Heart left ventricle (tissue), 16 donors: Measurements from ENCODE around the gene PRKG1. TPM values are rescaled to one million over a fixed set of nuclear protein-coding genes. Genes with fewer than 3 reads are reported as not detected.

Experiments
- ATAC-seq, 4 donors: fragments of 200-7000 bp; cut with Tn5 transposase; one replicate each; pipeline ENCODE4 v1.9.1; 2020 to 2022; ENCODE audit warnings: moderate library complexity in 4 of 4, mild to moderate bottlenecking in 3 of 4, moderate number of reproducible peaks in 1 of 4
- DNase-seq, 5 donors: peaks; one replicate each; pipeline ENCODE4 v3.0.0-alpha.2; 2020
- H3K27ac ChIP-seq, 12 donors: fragments of 200-600 bp; sonication (generic) in 4 of 12; one replicate each; pipeline versions ENCODE4 v1.5.0 to v1.8.0; 2016 to 2022; ENCODE audit warnings: mild to moderate bottlenecking in 2 of 12
- H3K27me3 ChIP-seq, 9 donors: fragments of 200-600 bp; sonication (generic) in 2 of 9; one replicate each; pipeline versions ENCODE4 v1.5.1 to v1.8.0; 2016 to 2022; ENCODE audit warnings: mild to moderate bottlenecking in 3 of 9
- H3K36me3 ChIP-seq, 9 donors: fragments of 200-600 bp; sonication (generic) in 2 of 9; one replicate each; pipeline versions ENCODE4 v1.5.0 to v1.8.0; 2018 to 2022; ENCODE audit warnings: mild to moderate bottlenecking in 2 of 9
- H3K4me1 ChIP-seq, 12 donors: fragments of 200-600 bp; sonication (generic) in 4 of 12; one replicate each; pipeline versions ENCODE4 v1.5.0 to v1.8.0; 2016 to 2022; ENCODE audit warnings: mild to moderate bottlenecking in 3 of 12
- H3K4me3 ChIP-seq, 12 donors: fragments of 200-600 bp; sonication (generic) in 4 of 12; one replicate each; pipeline versions ENCODE4 v1.5.0 to v1.8.0; 2017 to 2022; ENCODE audit warnings: mild to moderate bottlenecking in 9 of 12, moderate library complexity in 4 of 12
- H3K9me3 ChIP-seq, 12 donors: fragments of 200-600 bp; sonication (generic) in 4 of 12; one replicate each; pipeline versions ENCODE4 v1.5.0 to v1.8.0; 2016 to 2022; ENCODE audit warnings: mild to moderate bottlenecking in 1 of 12
- CTCF ChIP-seq, 12 donors: fragments of 200-600 bp; sonication (generic) in 4 of 12; IDR thresholded peaks; one replicate each; pipeline versions ENCODE4 v1.5.0 to v1.8.0; 2018 to 2022; ENCODE audit warnings: antibody characterized with exemption in 12 of 12, mild to moderate bottlenecking in 5 of 12
- POLR2A ChIP-seq, 2 donors: fragments of 450-650 bp; IDR thresholded peaks; one replicate each; pipeline ENCODE4 v1.6.1; 2017; ENCODE audit warnings: antibody characterized with exemption in 2 of 2, mild to moderate bottlenecking in 2 of 2, moderate library complexity in 2 of 2
- WGBS, 4 donors: extraction: QIAGEN DNeasy Blood & Tissue Kit in 2 of 4; methylation state at CpG; one replicate each; pipeline versions ENCODE4 v1.1.5 to v1.1.7; 2013 to 2018; 5-methylcytosine and 5-hydroxymethylcytosine counted together
- intact Hi-C, 10 donors: fragments of 100-400 bp; cut with DNase I; formaldehyde crosslinking; loops; one replicate each; pipeline versions ENCODE4 v1.11.1 to v1.14.2; 2022
- polyA plus RNA-seq, 2 donors: library from polyadenylated mRNA; stranded (reverse); fragments of 200-250 nt; gene quantifications; one replicate each; pipeline ENCODE4 v1.2.3, GENCODE V29; 2013
- total RNA-seq, 9 donors: library from RNA; depleted of rRNA in 2 of 9; stranded (reverse); fragments of >200 nt in 2 of 9; fragmentation: NEBNext Ultra II Directional in 3 of 9; extraction: Animal tissue kit (Norgen Biotek cat#: 25700) in 3 of 9; gene quantifications; one replicate each; pipeline versions ENCODE4 v1.1.0 to v1.2.4, GENCODE V29; 2016 to 2023
- donor health status: ischemic (EF 13 %, LVEDD 7.1; RV severe dilation, severe dysfunction).
- donor health status: healthy with polysubstance abuse.
- donor health status: DM: no; HTN: yes; CAD: no.
- donor health status: DM: no; HTN: no; CAD: no.
- donor health status: ischemic (EF 25% LVEDD 6.9; RV normal size, moderate dysfunction).
- donor health status: ischemic (EF 25% LVEDD 5.7; RV mildly dilated, moderate dysfunction).
- donor health status: healthy.
- donor health status: DM: yes; HTN: yes; CAD: no.
- donor health status: ischemic (EF 35%, LVEDD 5.7; RV mildly dilated, moderate dysfunction).
- donor health status: nonischemic (EF 11% LVEDD 7.7; RV severe dilation, severe dysfunction).
- donor health status: DM: yes; HTN: yes; CAD: no.
- donor health status: PGD.
- donor health status: ischemic (EF 29% LVEDD 5.4; RV normal size, mild dysfunction).
- donor health status: nonischemic (EF 23%, LVEDD 6.1; RV moderate dilation, normal function).

PRKG1 gene
- total and polyA plus RNA-seq, 11 donors = 5.5 to 37.3 (median 29.3) TPM

DNA sequence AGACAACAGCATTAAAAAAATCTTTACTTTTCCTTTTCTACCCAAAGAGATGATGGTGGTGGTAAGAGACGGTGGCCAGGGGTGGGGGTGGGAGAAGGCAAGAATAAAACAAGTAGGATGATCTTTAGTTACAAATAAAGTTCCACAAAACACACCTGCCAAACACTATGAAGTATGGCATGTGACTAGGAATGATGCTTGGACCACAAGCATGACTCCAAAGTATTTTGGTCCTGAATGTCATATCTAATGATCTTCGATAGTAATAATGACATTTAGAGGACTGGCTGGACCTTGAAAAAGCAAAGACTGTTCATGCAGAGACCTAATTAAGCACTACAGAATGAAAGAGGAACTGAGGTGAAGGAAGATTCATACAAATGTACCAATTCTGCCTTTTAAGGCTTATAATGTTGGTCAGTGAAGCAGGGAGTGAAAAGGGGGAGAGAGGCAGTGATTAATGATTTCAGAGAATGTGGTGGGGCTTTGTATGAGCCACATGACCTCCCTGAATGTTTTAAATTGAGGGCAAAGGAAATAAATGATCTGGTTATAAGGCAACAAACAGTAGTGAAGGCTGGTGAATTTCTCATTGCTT, 1210.2 kb downstream of the PRKG1 start:
- ATAC-seq (no peak), DNase-seq (no peak)
- H3K4me3 ChIP-seq = no peak overlapping the region
- H3K27ac ChIP-seq = no peak overlapping the region
- no peaks in the 10 kb centered on the region for H3K27me3 ChIP-seq
- no peaks in the 10 kb centered on the region for H3K9me3 ChIP-seq
- peaks cover 0 to 4% (median 0%) of the 10 kb centered on the region in 12 donors for H3K4me1 ChIP-seq
- WGBS, 4 donors = 78 to 90% (median 85%) methylated on average over 2 of the region's 2 CpGs
- H3K36me3 ChIP-seq = peaks cover 0 to 20% (median 0%) of the 10 kb centered on the region in 9 donors
- no peak for TF ChIP-seq CTCF (IDR thresholded peaks at IDR 0.05)
- no peak for TF ChIP-seq POLR2A (IDR thresholded peaks at IDR 0.05)
- intact Hi-C loops = no loop called here

DNA sequence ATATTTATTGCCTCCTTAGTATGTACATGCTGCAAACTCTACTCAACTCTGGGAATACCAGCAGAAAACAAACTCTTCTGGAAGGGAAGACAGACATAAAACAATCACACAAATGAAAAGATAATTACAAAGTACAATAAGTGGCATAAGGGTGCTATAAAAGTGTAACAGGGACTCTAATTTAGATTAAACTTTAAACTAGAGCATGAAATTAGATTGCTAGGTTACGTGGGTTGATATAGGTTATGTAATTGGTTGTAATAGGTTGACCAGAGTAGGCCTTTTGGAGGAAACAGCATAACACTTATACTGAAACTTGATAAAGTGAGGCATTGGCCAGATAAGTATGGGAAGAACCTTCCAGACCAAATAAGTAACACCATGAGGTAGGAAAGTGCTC, 1213.6 kb downstream of the PRKG1 start:
- 61 to 76% (median 71%) methylated on average over 1 of the region's 1 CpG for WGBS, 4 donors
- peaks cover 0 to 18% (median 0%) of the 10 kb centered on the region in 9 donors for H3K36me3 ChIP-seq
- no peaks in the 10 kb centered on the region for H3K27me3 ChIP-seq
- no peak overlapping the region for H3K4me3 ChIP-seq
- no peak overlapping the region for H3K27ac ChIP-seq
- H3K4me1 ChIP-seq = peaks cover 0 to 4% (median 0%) of the 10 kb centered on the region in 12 donors
- TF ChIP-seq CTCF (IDR thresholded peaks at IDR 0.05) (no peak), POLR2A (IDR thresholded peaks at IDR 0.05) (no peak)
- DNase-seq = no peak
- H3K9me3 ChIP-seq = no peaks in the 10 kb centered on the region
- no peak for ATAC-seq
- intact Hi-C loops = no loop called here

DNA sequence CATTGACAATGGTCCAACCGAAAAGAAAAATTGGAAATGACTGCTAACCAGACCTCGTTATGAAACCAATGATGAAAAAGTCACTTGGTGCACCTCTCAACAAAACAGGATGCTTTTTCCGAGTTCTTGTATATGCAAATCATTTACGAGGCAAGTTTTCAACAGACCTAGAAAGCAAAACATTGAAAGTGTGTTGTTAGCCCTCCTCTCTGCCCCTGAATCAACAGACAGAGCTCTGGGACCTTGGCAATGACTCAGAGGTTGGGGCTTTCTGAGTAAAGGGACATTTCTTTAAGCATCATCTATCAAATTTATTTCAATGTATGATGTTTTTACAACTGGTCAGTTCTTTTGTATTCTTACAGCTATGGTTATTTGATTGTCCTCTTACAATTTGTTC, 1223.5 kb downstream of the PRKG1 start:
- no peak overlapping the region for H3K27ac ChIP-seq
- no peak for DNase-seq
- H3K4me3 ChIP-seq = no peak overlapping the region
- H3K4me1 ChIP-seq = no peaks in the 10 kb centered on the region
- H3K27me3 ChIP-seq = no peaks in the 10 kb centered on the region
- WGBS, 4 donors = 70 to 83% (median 75%) methylated on average over 4 of the region's 4 CpGs
- TF ChIP-seq CTCF (IDR thresholded peaks at IDR 0.05) (no peak), POLR2A (IDR thresholded peaks at IDR 0.05) (no peak)
- peaks cover 0 to 4% (median 0%) of the 10 kb centered on the region in 12 donors for H3K9me3 ChIP-seq
- intact Hi-C loops = no loop called here
- ATAC-seq = no peak
- peaks cover 0 to 11% (median 0%) of the 10 kb centered on the region in 9 donors for H3K36me3 ChIP-seq

- H3K9me3 ChIP-seq = peaks cover 0 to 4% (median 0%) of the 10 kb centered on the region in 12 donors
- no peak overlapping the region for H3K4me3 ChIP-seq
- no peaks in the 10 kb centered on the region for H3K4me1 ChIP-seq
- ATAC-seq (no peak), DNase-seq (no peak)
- WGBS, 4 donors = 70 to 82% (median 76%) methylated on average over 4 of the region's 4 CpGs
- no peaks in the 10 kb centered on the region for H3K36me3 ChIP-seq
- no peak for TF ChIP-seq POLR2A (IDR thresholded peaks at IDR 0.05)
- no peak for TF ChIP-seq CTCF (IDR thresholded peaks at IDR 0.05)
- intact Hi-C loops = loop anchor here in 1 of 10 donors (10.0 kb wide), 1 partner anchor 264 kb away; no protein-coding TSS in a partner anchor
- H3K27me3 ChIP-seq = no peaks in the 10 kb centered on the region
- no peak overlapping the region for H3K27ac ChIP-seq
These were observed 1226.5 kb downstream of the PRKG1 start for GRCh38 chr10:52300599-52301277.
